ENCODE measurements around the gene NLGN2.

Gene NLGN2

DNA sequence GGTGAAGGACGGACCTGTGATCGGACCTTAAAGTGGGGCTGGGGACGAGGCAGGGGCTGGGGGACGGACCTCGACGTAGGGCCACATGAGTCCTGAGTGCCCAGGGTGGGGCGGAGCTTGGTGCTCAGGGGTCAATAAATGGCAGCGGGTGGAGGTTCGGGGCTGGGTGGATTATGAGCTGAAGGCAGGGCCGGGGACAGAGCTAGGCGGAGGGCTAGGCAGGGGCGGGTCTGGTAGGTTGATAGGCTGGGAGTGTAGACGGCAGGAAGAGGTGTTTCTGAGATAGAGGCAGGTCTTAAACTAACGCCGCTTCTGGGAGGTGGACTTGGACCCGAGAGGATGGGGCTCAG lies 37.9 kb downstream of the NLGN2 start:
- Histone ChIP-seq H3K36me3 (ENCODE audit: control insufficient read depth, insufficient read depth, low read length) (no peaks in the 10 kb centered on the region), H3K9ac (ENCODE audit: low read length) (no peak overlapping the region), H3K4me3 (ENCODE audit: low read length) (peak overlapping the region; percentile 59), H3K27ac (ENCODE audit: low read depth, low read length) (no peak overlapping the region), H3K27me3 (ENCODE audit: control insufficient read depth, insufficient read depth, low read length) (peaks cover 25% of the 10 kb centered on the region), H3K4me1 (ENCODE audit: control insufficient read depth, insufficient read depth, low read length) (no peaks in the 10 kb centered on the region)

- peaks cover 14% of the 10 kb centered on the region for H3K27me3 ChIP-seq (ENCODE audit: control insufficient read depth, insufficient read depth, low read length)
- H3K36me3 ChIP-seq (ENCODE audit: control insufficient read depth, insufficient read depth, low read length): no peaks in the 10 kb centered on the region
- no peak overlapping the region for H3K9ac ChIP-seq (ENCODE audit: low read length)
- H3K4me1 ChIP-seq (ENCODE audit: control insufficient read depth, insufficient read depth, low read length): no peaks in the 10 kb centered on the region
- no peak overlapping the region for H3K4me3 ChIP-seq (ENCODE audit: low read length)
- H3K27ac ChIP-seq (ENCODE audit: low read depth, low read length): no peak overlapping the region
Measured at GRCh38 chr17:7448461-7448860, 40.8 kb downstream of the NLGN2 start.

DNA sequence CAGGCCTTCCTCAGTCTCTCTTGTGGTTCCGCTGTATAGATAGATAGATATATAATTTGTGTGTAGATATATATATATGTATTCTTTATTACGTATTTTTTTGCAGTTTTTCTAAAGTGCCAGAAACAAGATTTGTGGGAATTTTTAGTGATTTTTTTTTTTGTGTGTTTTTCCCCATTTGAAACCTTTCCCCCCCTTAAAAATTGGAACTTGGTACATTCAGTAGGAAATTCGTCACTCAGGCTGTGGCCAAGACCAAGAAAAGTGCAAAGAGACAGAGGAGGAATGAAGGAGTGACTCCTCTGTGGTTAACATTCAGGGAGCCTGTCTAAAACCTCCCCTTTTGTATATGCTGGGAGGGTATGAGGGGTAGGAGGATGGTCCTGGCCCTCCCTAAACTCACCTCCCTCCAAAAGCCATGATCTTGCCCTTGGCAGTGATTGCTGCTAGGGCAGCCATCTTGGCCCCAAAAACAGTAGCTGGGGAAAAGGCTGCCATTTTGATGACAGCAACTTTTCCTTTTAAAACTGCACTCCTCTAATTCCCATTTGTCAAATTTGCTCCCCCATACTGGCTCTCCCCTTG lies 52.4 kb downstream of the NLGN2 start:
- no peaks in the 10 kb centered on the region for H3K4me1 ChIP-seq (ENCODE audit: control insufficient read depth, insufficient read depth, low read length)
- no peak overlapping the region for H3K27ac ChIP-seq (ENCODE audit: low read depth, low read length)
- H3K36me3 ChIP-seq (ENCODE audit: control insufficient read depth, insufficient read depth, low read length): peaks cover 8% of the 10 kb centered on the region
- no peak overlapping the region for H3K4me3 ChIP-seq (ENCODE audit: low read length)
- no peak overlapping the region for H3K9ac ChIP-seq (ENCODE audit: low read length)
- no peaks in the 10 kb centered on the region for H3K27me3 ChIP-seq (ENCODE audit: control insufficient read depth, insufficient read depth, low read length)

- no peaks in the 10 kb centered on the region for H3K4me1 ChIP-seq (ENCODE audit: control insufficient read depth, insufficient read depth, low read length)
- H3K36me3 ChIP-seq (ENCODE audit: control insufficient read depth, insufficient read depth, low read length): peaks cover 8% of the 10 kb centered on the region
Measured at GRCh38 chr17:7460850-7461660, 53.4 kb downstream of the NLGN2 start.

GRCh38 chr17:7462474-7463371 lies 55.1 kb downstream of the NLGN2 start:
- H3K36me3 ChIP-seq (ENCODE audit: control insufficient read depth, insufficient read depth, low read length): peaks cover 11% of the 10 kb centered on the region
- H3K27ac ChIP-seq (ENCODE audit: low read depth, low read length): no peak overlapping the region
- H3K9ac ChIP-seq (ENCODE audit: low read length): no peak overlapping the region

More at GRCh38 chr17:7460850-7461660, 53.4 kb downstream of the NLGN2 start:
- Histone ChIP-seq H3K27me3 (ENCODE audit: control insufficient read depth, insufficient read depth, low read length) (no peaks in the 10 kb centered on the region), H3K9ac (ENCODE audit: low read length) (no peak overlapping the region), H3K27ac (ENCODE audit: low read depth, low read length) (no peak overlapping the region), H3K4me3 (ENCODE audit: low read length) (no peak overlapping the region)

DNA sequence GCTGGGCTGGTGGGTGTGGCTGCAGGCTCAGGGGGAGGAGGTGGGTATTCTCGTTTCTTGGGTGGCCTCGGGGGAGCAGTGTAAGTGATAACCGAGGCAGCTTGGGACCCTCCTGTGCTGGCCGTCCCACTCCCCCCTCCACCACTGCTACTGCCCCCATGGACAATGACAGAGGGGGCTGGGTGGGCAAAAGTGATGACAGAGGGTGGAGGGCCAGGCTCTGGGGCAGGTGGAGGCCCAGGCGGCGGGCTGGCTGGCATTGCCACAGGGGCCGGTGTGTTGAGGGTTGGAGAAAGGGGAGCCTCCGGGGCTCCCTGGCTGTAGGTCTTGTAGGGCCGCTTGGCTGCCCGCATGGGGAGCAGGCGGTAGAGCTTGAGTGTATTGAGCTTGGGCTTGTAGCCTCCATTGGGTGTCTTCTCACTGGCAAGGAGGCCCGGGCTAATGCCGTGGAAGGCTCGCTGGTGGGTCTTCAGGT lies 55.8 kb downstream of the NLGN2 start:
- Histone ChIP-seq H3K27me3 (ENCODE audit: control insufficient read depth, insufficient read depth, low read length) (no peaks in the 10 kb centered on the region), H3K36me3 (ENCODE audit: control insufficient read depth, insufficient read depth, low read length) (peaks cover 11% of the 10 kb centered on the region), H3K4me3 (ENCODE audit: low read length) (no peak overlapping the region), H3K4me1 (ENCODE audit: control insufficient read depth, insufficient read depth, low read length) (peaks cover 8% of the 10 kb centered on the region), H3K9ac (ENCODE audit: low read length) (no peak overlapping the region), H3K27ac (ENCODE audit: low read depth, low read length) (no peak overlapping the region)

More at GRCh38 chr17:7462474-7463371, 55.1 kb downstream of the NLGN2 start:
- H3K4me1 ChIP-seq (ENCODE audit: control insufficient read depth, insufficient read depth, low read length): peaks cover 8% of the 10 kb centered on the region
- no peaks in the 10 kb centered on the region for H3K27me3 ChIP-seq (ENCODE audit: control insufficient read depth, insufficient read depth, low read length)
- no peak overlapping the region for H3K4me3 ChIP-seq (ENCODE audit: low read length)

GRCh38 chr17:7464081-7464480 lies 56.4 kb downstream of the NLGN2 start:
- no peak overlapping the region for H3K9ac ChIP-seq (ENCODE audit: low read length)
- H3K4me1 ChIP-seq (ENCODE audit: control insufficient read depth, insufficient read depth, low read length): peaks cover 8% of the 10 kb centered on the region
- H3K4me3 ChIP-seq (ENCODE audit: low read length): no peak overlapping the region
- H3K36me3 ChIP-seq (ENCODE audit: control insufficient read depth, insufficient read depth, low read length): peaks cover 11% of the 10 kb centered on the region
- no peak overlapping the region for H3K27ac ChIP-seq (ENCODE audit: low read depth, low read length)
- no peaks in the 10 kb centered on the region for H3K27me3 ChIP-seq (ENCODE audit: control insufficient read depth, insufficient read depth, low read length)

DNA sequence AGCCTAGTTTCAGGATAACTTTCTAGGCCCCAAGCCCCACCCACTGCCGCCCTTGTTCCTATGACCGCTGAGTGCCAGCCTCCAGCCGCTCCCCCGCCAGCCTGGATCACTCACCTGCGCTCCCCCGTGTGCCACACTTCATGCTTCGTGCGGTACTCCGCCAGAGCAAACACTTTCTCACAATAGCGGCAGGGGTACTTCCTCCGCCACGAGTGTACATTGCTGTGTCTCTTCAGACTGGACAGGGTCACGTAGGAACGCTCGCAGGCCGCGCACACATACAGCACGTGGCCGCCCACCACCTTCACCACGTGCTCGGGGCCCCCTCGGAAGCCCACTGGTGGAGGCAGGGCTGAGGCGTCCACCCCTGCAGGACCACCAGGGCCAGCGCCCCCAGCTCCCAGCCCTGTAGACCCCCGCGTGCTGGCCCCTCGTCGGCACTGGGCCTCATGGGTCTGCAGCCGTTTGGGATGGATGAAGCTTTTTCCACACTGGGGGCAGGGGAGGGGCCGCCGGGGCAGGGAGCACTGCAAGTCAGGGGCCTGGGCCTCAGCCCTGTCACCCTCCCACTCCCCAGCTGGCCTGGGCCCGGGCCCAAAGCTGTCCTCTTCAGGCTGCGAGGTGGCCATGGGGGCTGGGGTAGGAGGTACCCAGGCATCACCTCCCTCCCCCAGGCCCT lies 58.1 kb downstream of the NLGN2 start:
- Histone ChIP-seq H3K27ac (ENCODE audit: low read depth, low read length) (no peak overlapping the region), H3K4me3 (ENCODE audit: low read length) (no peak overlapping the region), H3K9ac (ENCODE audit: low read length) (no peak overlapping the region), H3K27me3 (ENCODE audit: control insufficient read depth, insufficient read depth, low read length) (no peaks in the 10 kb centered on the region), H3K36me3 (ENCODE audit: control insufficient read depth, insufficient read depth, low read length) (peaks cover 11% of the 10 kb centered on the region), H3K4me1 (ENCODE audit: control insufficient read depth, insufficient read depth, low read length) (peaks cover 8% of the 10 kb centered on the region)

DNA sequence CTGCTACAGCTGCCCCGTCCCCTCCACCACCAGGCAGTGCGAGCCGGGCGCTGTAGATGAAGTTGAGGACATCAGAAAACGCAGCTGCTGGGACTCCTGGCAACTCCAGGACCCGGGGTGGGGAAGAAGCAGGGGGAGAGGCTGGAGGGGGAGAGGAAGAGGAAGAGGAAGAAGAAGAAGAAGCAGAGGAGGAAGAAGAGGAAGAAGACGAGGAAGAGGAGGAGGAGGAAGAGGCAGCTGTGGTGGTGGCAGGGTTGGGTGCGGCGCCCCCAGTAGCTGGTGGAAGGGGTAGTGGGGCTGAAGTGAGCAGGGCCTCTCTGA lies 58.6 kb downstream of the NLGN2 start:
- Histone ChIP-seq H3K4me1 (ENCODE audit: control insufficient read depth, insufficient read depth, low read length) (peaks cover 8% of the 10 kb centered on the region), H3K4me3 (ENCODE audit: low read length) (no peak overlapping the region), H3K9ac (ENCODE audit: low read length) (no peak overlapping the region), H3K36me3 (ENCODE audit: control insufficient read depth, insufficient read depth, low read length) (peaks cover 11% of the 10 kb centered on the region), H3K27me3 (ENCODE audit: control insufficient read depth, insufficient read depth, low read length) (no peaks in the 10 kb centered on the region), H3K27ac (ENCODE audit: low read depth, low read length) (no peak overlapping the region)

DNA sequence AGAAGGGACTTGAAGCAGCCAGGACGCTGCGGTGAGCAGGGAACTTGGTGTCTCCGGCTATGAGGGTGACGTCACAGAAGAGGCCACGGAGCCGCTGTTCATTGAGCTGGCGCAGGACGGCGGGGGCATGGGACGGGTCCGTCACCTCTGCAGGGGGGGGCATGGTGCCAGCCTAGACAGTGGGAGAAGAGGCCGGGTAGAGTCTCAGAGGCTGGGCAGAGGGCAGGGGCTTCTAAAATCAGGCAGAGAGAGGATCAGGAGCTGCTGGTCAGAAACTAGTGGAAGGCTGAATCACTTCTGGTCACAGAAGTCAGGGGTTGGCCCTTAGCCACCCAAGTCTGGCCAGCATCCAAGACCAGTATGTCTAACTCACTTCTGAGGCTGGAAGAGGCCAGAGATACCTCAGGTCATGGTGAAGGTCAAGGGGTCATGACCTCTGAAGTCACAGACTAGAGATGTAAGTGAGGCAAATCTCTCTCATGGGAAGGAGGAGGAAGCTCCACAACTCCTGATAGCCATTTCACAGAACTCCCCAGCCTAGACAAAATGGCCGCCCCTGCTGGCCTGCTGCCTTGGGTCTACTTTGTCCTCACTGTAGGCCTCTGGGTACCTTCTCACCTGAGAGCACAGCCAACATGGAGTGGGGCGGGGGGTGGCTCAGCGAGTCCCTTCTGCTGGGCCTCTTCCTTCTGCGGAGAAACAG lies 59.1 kb downstream of the NLGN2 start:
- Histone ChIP-seq H3K4me1 (ENCODE audit: control insufficient read depth, insufficient read depth, low read length) (peaks cover 8% of the 10 kb centered on the region), H3K4me3 (ENCODE audit: low read length) (no peak overlapping the region), H3K9ac (ENCODE audit: low read length) (no peak overlapping the region), H3K36me3 (ENCODE audit: control insufficient read depth, insufficient read depth, low read length) (peaks cover 11% of the 10 kb centered on the region), H3K27me3 (ENCODE audit: control insufficient read depth, insufficient read depth, low read length) (no peaks in the 10 kb centered on the region), H3K27ac (ENCODE audit: low read depth, low read length) (peak overlapping the region; percentile 34)

DNA sequence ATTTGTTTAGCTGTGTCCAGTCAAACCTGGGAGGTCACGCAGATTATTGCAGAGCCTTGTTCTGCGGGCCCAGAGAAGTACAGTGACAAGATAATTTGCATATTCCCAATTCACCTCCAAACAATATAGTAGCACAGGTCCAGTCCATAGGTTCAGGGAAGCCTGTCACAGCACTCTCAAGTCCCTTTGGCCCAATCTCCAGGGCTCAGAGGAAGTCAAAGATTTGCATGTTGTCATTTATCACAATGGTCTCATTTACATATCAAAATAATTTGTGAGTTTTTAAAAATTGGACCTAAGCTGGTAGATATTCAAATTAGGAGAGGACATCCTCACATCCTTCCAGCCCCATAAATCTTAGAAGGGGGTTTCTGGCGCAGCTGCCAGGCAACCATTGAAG lies 59.9 kb downstream of the NLGN2 start:
- H3K4me1 ChIP-seq (ENCODE audit: control insufficient read depth, insufficient read depth, low read length): peaks cover 8% of the 10 kb centered on the region
- no peak overlapping the region for H3K4me3 ChIP-seq (ENCODE audit: low read length)
- no peaks in the 10 kb centered on the region for H3K27me3 ChIP-seq (ENCODE audit: control insufficient read depth, insufficient read depth, low read length)
- no peak overlapping the region for H3K9ac ChIP-seq (ENCODE audit: low read length)
- peak overlapping the region; percentile 34 for H3K27ac ChIP-seq (ENCODE audit: low read depth, low read length)
- H3K36me3 ChIP-seq (ENCODE audit: control insufficient read depth, insufficient read depth, low read length): peaks cover 11% of the 10 kb centered on the region
